ENCODE data around the gene SLC2A10.

GRCh38 chr20:46724343-46724959, 15.0 kb downstream of the SLC2A10 start:
- TF ChIP-seq POLR2A (IDR thresholded peaks at IDR 0.05) (no peak), CTCF (IDR thresholded peaks at IDR 0.05) (no peak)

Measured in adrenal gland (tissue), 5 donors.